Smooth muscle cell (in vitro differentiated cells): ENCODE results near the gene IRX3. TPM values are rescaled to one million over a fixed set of nuclear protein-coding genes. Genes with fewer than 3 reads are reported as not detected.

Source experiments
- DNase-seq: peaks from one replicate; lab custom pipeline; 2025; ENCODE audit not compliant: unreplicated experiment; lab: John Stamatoyannopoulos, UW
- H2AFZ ChIP-seq: fragments of 200-600 bp; sonication (generic); 2 replicates; pipeline ENCODE4 v1.6.0; 2016; ENCODE audit warnings: antibody characterized with exemption, low read depth, mild to moderate bottlenecking
- H3F3A ChIP-seq: fragments of 200-600 bp; sonication (generic); 2 replicates; pipeline ENCODE4 v1.6.0; 2017; ENCODE audit warnings: antibody characterized with exemption, low read depth
- H3K27ac ChIP-seq: fragments of 200-600 bp; sonication (generic); 2 replicates; pipeline ENCODE4 v1.5.1; 2016; ENCODE audit warnings: low read depth, mild to moderate bottlenecking
- H3K27me3 ChIP-seq: fragments of 200-600 bp; sonication (generic); 2 replicates; pipeline ENCODE4 v1.6.1; 2016; ENCODE audit warnings: low read depth, mild to moderate bottlenecking
- H3K36me3 ChIP-seq: fragments of 200-600 bp; sonication (generic); 2 replicates; pipeline ENCODE4 v1.5.1; 2016; ENCODE audit warnings: low read depth
- H3K4me1 ChIP-seq: fragments of 200-600 bp; sonication (generic); 2 replicates; pipeline ENCODE4 v1.5.1; 2016; ENCODE audit warnings: low read depth
- H3K4me2 ChIP-seq: fragments of 200-600 bp; sonication (generic); 2 replicates; pipeline ENCODE4 v1.6.0; 2016; ENCODE audit warnings: mild to moderate bottlenecking
- H3K4me3 ChIP-seq: fragments of 200-600 bp; sonication (generic); 2 replicates; pipeline ENCODE4 v1.5.1; 2016; ENCODE audit warnings: mild to moderate bottlenecking
- H3K79me2 ChIP-seq: fragments of 200-600 bp; sonication (generic); 2 replicates; pipeline ENCODE4 v1.6.0; 2016; ENCODE audit warnings: low read depth, mild to moderate bottlenecking
- H3K9ac ChIP-seq: fragments of 200-600 bp; sonication (generic); 2 replicates; pipeline ENCODE4 v1.6.0; 2016; ENCODE audit warnings: low read depth
- H3K9me3 ChIP-seq: fragments of 200-600 bp; sonication (generic); replicated peaks from 2 replicates; pipeline ENCODE4 v1.5.1; 2016; ENCODE audit warnings: low read depth
- H4K20me1 ChIP-seq: fragments of 200-600 bp; sonication (generic); 2 replicates; pipeline ENCODE4 v1.6.0; 2016; ENCODE audit warnings: low read depth
- WGBS: methylation state at CpG from one replicate; pipeline ENCODE4 v1.1.7; 2016; ENCODE audit warnings: low lambda C conversion rate; 5-methylcytosine and 5-hydroxymethylcytosine counted together
- polyA plus RNA-seq: library from polyadenylated mRNA; unstranded; fragments of >200 nt; fragmentation: Nextera tagmentation; extraction: Ambion mirVana; gene quantifications from 2 replicates; pipeline ENCODE4 v1.2.1, GENCODE V29; 2016
- total RNA-seq: library from RNA; depleted of rRNA; stranded (reverse); fragments of >200 nt; gene quantifications from 2 replicates; pipeline ENCODE4 v1.2.3, GENCODE V29; 2014
- TF ChIP-seq, protein P1 (sequence below): fragments of 200-600 bp; sonication (generic); IDR thresholded peaks from 2 replicates; pipeline ENCODE4 v1.5.1; 2017; ENCODE audit warnings: borderline replicate concordance, mild to moderate bottlenecking, antibody characterized with exemption; ENCODE audit not compliant: insufficient read depth, poor library complexity, severe bottlenecking

IRX3 gene
- total and polyA plus RNA-seq, 2 experiments from 2014 or later = 0.49 to 3.1 TPM

DNA sequence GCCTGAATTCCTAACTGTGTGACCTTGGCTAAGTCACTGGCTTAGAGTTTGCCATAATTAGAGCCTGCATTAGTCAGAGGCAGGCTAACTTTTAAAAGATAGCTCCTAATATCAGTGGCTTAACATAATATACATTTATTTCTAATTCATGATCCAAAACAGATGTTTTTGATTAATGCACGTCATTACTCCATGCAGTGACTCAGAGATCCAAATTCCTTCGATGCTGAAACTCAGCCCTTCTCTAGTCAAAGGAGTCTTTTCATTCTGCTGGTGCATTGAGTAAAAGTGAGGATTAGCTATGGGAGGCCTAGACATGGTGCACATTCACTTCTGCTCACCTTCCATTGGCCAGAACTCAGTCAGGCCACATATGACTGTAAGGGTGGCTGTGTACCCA is 49.8 kb downstream of the IRX3 start:
- no peak overlapping the region for H2AFZ ChIP-seq
- H3K27ac ChIP-seq = peak overlapping the region; percentile 41
- no peaks in the 10 kb centered on the region for H3K79me2 ChIP-seq
- H3K4me3 ChIP-seq = no peak overlapping the region
- H3K9me3 ChIP-seq = no peaks in the 10 kb centered on the region
- no peak for DNase-seq
- H4K20me1 ChIP-seq = no peaks in the 10 kb centered on the region
- H3F3A ChIP-seq = no peaks in the 10 kb centered on the region
- no peaks in the 10 kb centered on the region for H3K4me1 ChIP-seq
- no peak overlapping the region for H3K9ac ChIP-seq
- TF ChIP-seq, protein P1, sequence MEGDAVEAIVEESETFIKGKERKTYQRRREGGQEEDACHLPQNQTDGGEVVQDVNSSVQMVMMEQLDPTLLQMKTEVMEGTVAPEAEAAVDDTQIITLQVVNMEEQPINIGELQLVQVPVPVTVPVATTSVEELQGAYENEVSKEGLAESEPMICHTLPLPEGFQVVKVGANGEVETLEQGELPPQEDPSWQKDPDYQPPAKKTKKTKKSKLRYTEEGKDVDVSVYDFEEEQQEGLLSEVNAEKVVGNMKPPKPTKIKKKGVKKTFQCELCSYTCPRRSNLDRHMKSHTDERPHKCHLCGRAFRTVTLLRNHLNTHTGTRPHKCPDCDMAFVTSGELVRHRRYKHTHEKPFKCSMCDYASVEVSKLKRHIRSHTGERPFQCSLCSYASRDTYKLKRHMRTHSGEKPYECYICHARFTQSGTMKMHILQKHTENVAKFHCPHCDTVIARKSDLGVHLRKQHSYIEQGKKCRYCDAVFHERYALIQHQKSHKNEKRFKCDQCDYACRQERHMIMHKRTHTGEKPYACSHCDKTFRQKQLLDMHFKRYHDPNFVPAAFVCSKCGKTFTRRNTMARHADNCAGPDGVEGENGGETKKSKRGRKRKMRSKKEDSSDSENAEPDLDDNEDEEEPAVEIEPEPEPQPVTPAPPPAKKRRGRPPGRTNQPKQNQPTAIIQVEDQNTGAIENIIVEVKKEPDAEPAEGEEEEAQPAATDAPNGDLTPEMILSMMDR = no peak
- no peak overlapping the region for H3K4me2 ChIP-seq
- H3K27me3 ChIP-seq = peaks cover 5% of the 10 kb centered on the region
- WGBS = 27% methylated on average over 2 of the region's 2 CpGs
- H3K36me3 ChIP-seq = no peaks in the 10 kb centered on the region

DNA sequence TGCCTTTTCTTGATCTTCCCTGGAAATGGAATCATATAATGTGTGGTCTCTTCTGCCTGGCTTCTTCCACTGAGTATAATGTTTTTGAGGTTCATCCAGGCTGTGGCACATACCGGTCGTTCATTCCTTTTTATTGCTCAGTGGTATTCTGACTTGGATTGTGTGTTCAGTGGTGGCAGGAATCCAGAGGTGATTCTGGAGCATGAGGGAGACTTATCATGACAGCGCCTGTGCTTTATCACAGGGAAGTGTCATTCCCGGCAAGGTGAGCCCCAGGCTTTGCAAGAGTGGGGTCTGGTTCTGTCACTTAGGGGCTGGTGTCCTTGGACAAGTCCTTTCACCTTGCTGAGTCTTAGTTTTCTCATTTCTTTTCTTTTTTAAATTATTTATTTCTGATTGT is 53.0 kb downstream of the IRX3 start:
- Histone ChIP-seq H2AFZ (no peak overlapping the region), H3K27ac (no peak overlapping the region), H3K4me3 (no peak overlapping the region), H4K20me1 (no peaks in the 10 kb centered on the region), H3K4me1 (no peaks in the 10 kb centered on the region), H3K36me3 (no peaks in the 10 kb centered on the region), H3F3A (no peaks in the 10 kb centered on the region), H3K9me3 (no peaks in the 10 kb centered on the region), H3K27me3 (peaks cover 9% of the 10 kb centered on the region), H3K9ac (no peak overlapping the region), H3K4me2 (no peak overlapping the region), H3K79me2 (no peaks in the 10 kb centered on the region)
- WGBS = 75% methylated on average over 4 of the region's 4 CpGs
- DNase-seq = no peak
- TF ChIP-seq, protein P1 = no peak
